Cardiac muscle cell (in vitro differentiated cells and primary cell): Measurements from ENCODE around the gene TSPAN14. TPM values are rescaled to one million over a fixed set of nuclear protein-coding genes. Genes with fewer than 3 reads are reported as not detected.

Experiments
- DNase-seq, 2 donors: peaks; one replicate each; pipeline versions ENCODE4 v3.0.0 to v3.0.0-alpha.2; 2010 to 2017; ENCODE audit warnings: low read depth in 1 of 2, low spot score in 1 of 2
- H3K27ac ChIP-seq: fragments of 200-600 bp; sonication (generic); 2 replicates; pipeline ENCODE4 v1.5.1; 2016
- H3K27me3 ChIP-seq: fragments of 200-600 bp; sonication (generic); 2 replicates; pipeline ENCODE4 v1.6.0; 2016; ENCODE audit warnings: control low read depth
- H3K36me3 ChIP-seq: fragments of 200-600 bp; sonication (generic); 2 replicates; pipeline ENCODE4 v1.5.1; 2016; ENCODE audit warnings: control low read depth
- H3K4me1 ChIP-seq: fragments of 200-600 bp; sonication (generic); 2 replicates; pipeline ENCODE4 v1.8.1; 2017; ENCODE audit warnings: low read depth, mild to moderate bottlenecking, mixed run types
- H3K4me3 ChIP-seq: fragments of 200-600 bp; sonication (generic); 2 replicates; pipeline ENCODE4 v1.5.1; 2016; ENCODE audit warnings: mild to moderate bottlenecking
- H3K9me3 ChIP-seq: fragments of 200-600 bp; sonication (generic); 2 replicates; pipeline ENCODE4 v1.5.1; 2017; ENCODE audit warnings: low read depth, mild to moderate bottlenecking, control low read depth
- CTCF ChIP-seq: IDR thresholded peaks from 2 replicates; pipeline ENCODE4 v1.5.1; 2012; ENCODE audit warnings: low read depth, mild to moderate bottlenecking, low read length
- polyA plus RNA-seq: library from polyadenylated mRNA; unstranded; fragments of >200 nt; fragmentation: Nextera tagmentation; extraction: Ambion mirVana; gene quantifications from 2 replicates; pipeline ENCODE4 v1.2.1, GENCODE V29; 2016
- total RNA-seq: library from RNA; depleted of rRNA; stranded (reverse); fragments of >200 nt; gene quantifications from 2 replicates; pipeline ENCODE4 v1.2.3, GENCODE V29; 2016

TSPAN14 gene
- total and polyA plus RNA-seq, 2 experiments from 2014 or later: 31.6 to 55.1 TPM

DNA sequence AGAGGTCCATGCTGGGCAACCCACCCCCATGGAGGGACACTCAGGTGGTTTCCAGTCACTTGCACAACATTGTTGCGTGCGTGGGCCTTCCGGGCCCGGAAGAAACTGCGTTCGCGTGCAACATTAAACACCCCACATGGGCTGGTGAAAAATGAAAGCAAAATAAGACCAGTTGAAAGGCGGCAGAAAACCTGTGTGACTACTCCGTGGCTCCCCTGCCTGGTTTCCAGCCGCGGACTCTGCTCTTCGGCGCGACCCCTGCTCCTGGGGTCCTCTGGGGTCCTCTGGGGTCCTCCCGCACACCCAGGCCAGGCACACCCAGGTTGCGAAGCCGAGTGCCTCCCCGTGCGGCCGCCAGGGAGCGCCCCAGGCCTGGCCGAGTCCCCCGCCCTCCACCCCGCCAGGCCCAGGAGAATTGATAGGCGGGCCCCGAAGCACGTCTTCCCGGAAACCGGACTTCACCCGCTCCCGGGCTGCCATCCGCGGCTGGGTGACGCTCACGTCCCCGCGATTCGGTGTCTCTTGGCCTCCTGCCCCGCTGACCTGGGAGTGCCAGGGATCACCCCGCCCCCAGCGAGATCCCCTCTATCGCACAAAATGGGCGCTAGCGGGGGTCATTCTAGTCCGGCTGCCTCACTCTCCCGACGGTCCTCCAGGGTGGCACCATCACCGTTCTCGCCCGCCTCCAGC lies 81.7 kb downstream of the TSPAN14 start:
- Histone ChIP-seq H3K36me3 (no peaks in the 10 kb centered on the region), H3K9me3 (no peaks in the 10 kb centered on the region), H3K4me3 (no peak overlapping the region), H3K27ac (no peak overlapping the region), H3K4me1 (no peaks in the 10 kb centered on the region), H3K27me3 (no peaks in the 10 kb centered on the region)
- peak in 1 of 2 donors; percentile 55 for DNase-seq
- peak; percentile 56 for TF ChIP-seq CTCF

GRCh38 chr10:80536361-80536835 lies 82.3 kb downstream of the TSPAN14 start:
- H3K27ac ChIP-seq: no peak overlapping the region

DNA sequence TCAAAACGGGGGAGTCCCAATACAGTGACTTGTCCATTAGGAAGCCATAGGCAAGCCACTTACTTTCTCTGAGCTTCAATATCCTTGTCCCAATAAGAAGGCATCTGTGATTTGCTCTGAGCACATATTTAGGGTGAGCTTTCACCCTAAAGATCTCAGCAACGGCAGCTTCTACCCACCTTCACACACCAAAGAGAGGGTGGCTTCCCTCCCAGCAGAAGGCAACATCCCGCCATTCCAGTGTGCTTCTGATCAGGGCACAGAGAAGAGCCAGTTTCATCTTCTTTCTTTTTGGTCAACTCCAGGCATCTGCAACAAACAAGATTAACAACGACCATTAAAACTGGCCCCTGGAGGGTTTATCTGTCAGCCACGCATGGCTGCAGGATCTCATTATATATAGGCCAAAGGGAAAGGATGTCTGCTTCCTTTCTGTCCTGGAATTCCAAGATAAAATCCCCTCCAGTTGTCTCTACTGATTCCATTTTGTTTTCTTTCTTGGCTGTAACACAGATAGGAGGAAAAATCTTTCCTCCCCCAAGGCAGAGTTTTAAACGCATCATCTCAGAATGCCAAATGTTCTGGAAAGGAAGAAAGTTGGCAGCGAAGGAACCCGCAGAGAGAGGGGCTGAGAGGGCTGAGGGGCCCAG lies 83.1 kb downstream of the TSPAN14 start:
- Histone ChIP-seq H3K9me3 (no peaks in the 10 kb centered on the region), H3K36me3 (no peaks in the 10 kb centered on the region), H3K4me1 (no peaks in the 10 kb centered on the region), H3K4me3 (no peak overlapping the region), H3K27me3 (no peaks in the 10 kb centered on the region), H3K27ac (no peak overlapping the region)
- peak in 1 of 2 donors; percentile 27 for DNase-seq
- TF ChIP-seq CTCF: no peak

More at GRCh38 chr10:80536361-80536835, 82.3 kb downstream of the TSPAN14 start:
- no peak for DNase-seq
- Histone ChIP-seq H3K9me3 (no peaks in the 10 kb centered on the region), H3K4me3 (no peak overlapping the region), H3K4me1 (no peaks in the 10 kb centered on the region), H3K36me3 (no peaks in the 10 kb centered on the region), H3K27me3 (no peaks in the 10 kb centered on the region)
- TF ChIP-seq CTCF: no peak

DNA sequence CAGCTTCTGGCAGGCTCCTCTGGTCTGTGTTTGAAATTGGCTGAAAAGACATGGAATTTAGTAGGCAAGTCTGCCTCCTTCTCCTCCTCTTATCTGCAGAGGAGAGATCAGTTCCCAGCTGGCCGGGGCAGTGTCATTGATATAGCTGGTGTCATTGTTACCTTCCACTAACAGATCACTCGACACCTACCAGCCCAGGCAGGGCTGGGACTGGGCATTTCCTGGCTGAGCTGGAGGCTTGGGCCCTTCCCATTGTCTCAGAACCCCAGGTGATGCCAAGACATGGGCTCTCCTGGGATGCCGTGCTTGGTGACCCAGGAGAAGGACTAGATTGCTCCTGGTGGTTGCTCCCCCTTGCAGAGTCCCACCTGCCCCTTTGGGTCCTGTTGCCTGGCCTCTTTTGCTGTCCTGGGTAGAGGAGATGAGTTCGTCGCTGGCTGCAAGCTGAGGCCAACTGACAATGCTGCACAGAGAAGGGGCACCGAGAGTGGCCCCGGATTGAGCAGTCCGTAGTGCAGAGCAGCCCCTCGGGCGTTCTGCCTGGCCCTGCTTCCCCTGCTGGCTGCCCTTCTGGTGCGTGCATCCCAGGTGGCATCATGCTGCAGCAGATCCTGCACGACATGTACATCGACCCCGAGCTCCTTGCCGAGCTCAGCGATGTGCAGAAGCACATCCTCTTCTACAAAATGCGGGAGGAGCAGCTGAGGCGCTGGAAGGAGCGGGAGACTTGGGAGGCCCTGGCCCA lies 83.8 kb downstream of the TSPAN14 start, which contains the start of gene SH2D4B:
Gene SH2D4B (plus strand): TSS at position 167 of the 745 bp plus-strand sequence. CDS start 430 bp downstream, at position 597.
- Histone ChIP-seq H3K27me3 (no peaks in the 10 kb centered on the region), H3K27ac (no peak within 1 kb of the TSS), H3K9me3 (no peaks in the 10 kb centered on the region), H3K4me1 (no peaks in the 10 kb centered on the region), H3K4me3 (no peak within 1 kb of the TSS), H3K36me3 (no peaks in the 10 kb centered on the region)
- no peak for TF ChIP-seq CTCF
- DNase-seq: peak in 1 of 2 donors; percentile 17

DNA sequence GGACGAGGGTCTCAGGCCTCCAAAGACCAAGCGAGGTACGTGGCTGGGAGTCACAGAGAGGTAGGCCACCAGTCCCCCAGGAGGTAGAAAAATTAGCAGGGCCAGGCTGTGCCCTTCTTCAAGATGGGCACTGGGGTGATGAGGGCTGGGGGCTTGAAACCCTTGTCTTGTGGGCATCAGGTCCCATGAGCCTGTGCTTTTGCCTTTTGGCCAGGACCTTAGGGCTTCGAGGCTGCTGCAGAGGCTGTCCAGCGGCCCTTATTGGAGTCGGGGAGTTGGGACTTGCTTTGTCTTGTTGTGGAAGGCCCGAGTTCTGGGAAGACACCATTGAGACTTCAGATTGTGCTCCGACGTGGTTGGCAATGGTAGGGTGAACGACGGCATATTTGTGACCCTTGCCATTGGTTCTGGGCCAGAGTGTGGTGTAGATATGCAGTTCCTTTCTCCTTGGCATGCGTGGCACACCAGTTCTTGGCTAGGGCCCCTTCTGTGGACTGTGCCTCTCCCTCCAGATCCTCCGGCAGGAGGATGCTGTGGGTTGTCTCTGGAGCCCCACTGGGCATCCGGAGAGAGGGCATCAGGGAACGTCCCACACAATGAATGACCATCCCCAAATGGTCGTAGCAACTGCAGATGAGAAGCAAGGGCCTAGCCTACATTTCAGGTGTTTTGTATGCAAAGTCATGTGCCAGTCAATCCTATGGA lies 84.5 kb downstream of the TSPAN14 start:
- Histone ChIP-seq H3K27me3 (no peaks in the 10 kb centered on the region), H3K4me3 (no peak overlapping the region), H3K9me3 (no peaks in the 10 kb centered on the region), H3K36me3 (no peaks in the 10 kb centered on the region), H3K27ac (no peak overlapping the region), H3K4me1 (no peaks in the 10 kb centered on the region)
- no peak for TF ChIP-seq CTCF
- no peak for DNase-seq
